Stimulated activated CD4-positive, alpha-beta T cell treated with anti-CD3 and anti-CD28 coated beads, Interleukin-2, amount 100 ng/mL, for 4 hours (primary cell): ENCODE measurements around the gene TFEC.
"Not testable (repeated sequence)": the region's sequence is repeated elsewhere in the genome, so short reads cannot be mapped to it uniquely, and the experiment has no call there.

Source experiments
- DNase-seq: peaks from one replicate; pipeline ENCODE4 v3.0.0-alpha.2; 2020; ENCODE audit warnings: low read depth

The TFEC gene

DNA sequence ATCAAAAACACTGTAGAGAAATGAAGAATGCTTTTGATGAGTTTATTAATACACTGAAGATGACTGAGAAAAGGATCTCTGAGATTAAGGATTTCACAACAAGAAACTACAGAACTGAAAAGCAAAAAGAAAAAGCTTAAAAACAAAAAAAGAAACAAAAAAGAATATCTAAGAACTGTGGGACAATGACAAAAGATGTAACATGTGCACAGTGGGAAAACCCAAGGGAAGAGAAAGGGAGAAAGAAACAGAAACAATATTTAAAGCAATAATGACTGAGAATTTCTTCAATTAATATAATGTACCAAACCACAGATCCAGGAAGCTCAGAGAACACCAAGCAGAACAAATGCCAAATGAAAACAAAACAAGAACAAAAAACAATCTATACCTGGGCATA is 42.2 kb downstream of the TFEC start:
- DNase-seq, result no peak

- DNase-seq, result no peak
These were observed 43.1 kb downstream of the TFEC start for GRCh38 chr7:115987486-115987885.

GRCh38 chr7:115984105-115984504 is 46.5 kb downstream of the TFEC start:
- DNase-seq, result no peak

GRCh38 chr7:115980159-115980558 is 50.4 kb downstream of the TFEC start:
- DNase-seq, result no peak

DNA sequence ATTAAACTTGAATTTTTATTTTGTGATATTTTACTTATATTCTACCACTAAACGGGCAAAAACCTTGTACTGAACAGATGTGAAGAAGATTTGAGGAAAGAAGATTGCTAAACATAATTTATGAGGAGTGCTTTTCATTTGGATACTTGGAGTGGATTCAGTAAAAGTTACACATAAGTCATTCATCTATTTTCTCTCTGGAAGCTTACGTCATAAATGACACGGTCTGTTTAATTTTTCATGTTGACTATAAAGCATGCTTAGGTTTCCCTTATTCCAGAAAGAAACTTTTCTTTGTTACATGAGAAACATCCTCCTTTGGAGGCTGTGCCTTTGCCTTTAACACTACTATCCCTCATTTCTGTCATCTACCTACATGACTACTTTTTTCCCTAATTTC is 53.9 kb downstream of the TFEC start:
- DNase-seq, result no peak

- DNase-seq, result no peak
These were observed 54.8 kb downstream of the TFEC start for GRCh38 chr7:115975766-115976165.

DNA sequence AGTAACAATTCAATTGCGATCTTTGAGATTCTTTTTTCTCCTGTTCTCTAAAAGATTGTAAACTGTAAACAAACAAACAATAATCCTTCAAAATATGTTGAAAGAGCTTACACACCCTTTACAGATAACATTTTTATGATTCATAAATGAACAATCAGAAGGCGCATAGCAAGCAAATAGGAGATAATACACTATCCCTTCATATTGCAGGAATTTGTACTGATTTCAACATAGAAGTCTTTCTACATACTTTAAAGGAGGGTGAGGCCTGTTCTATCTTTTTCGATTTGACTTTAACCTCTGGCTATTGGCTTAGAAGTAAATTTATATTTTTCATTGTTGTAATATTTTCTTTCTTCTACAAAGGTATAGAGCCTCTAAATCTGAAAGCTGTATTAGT is 57.2 kb downstream of the TFEC start:
- DNase-seq, result no peak

GRCh38 chr7:115971506-115971905 is 59.1 kb downstream of the TFEC start:
- no peak for DNase-seq

DNA sequence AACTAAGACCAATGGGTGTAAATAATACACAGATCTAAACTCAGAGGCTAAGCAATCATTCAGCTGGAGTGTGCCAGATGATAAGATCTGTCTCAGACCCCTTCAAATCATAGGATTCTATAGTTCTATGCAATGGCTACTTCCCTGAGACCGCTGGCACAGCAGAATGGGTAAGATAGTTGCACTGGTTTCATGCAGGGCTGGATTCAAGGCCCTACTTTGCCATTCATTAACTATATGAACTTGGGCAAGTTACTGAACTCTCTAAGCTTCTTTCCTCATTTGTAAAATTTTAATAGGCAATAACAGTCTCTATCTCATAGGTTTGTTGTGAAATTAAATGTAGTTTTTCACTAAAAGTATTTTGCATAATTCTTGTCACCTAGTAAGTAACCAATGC is 62.0 kb downstream of the TFEC start:
- DNase-seq, result no peak

- no peak for DNase-seq
These were observed 62.4 kb downstream of the TFEC start for GRCh38 chr7:115968171-115968570.

DNA sequence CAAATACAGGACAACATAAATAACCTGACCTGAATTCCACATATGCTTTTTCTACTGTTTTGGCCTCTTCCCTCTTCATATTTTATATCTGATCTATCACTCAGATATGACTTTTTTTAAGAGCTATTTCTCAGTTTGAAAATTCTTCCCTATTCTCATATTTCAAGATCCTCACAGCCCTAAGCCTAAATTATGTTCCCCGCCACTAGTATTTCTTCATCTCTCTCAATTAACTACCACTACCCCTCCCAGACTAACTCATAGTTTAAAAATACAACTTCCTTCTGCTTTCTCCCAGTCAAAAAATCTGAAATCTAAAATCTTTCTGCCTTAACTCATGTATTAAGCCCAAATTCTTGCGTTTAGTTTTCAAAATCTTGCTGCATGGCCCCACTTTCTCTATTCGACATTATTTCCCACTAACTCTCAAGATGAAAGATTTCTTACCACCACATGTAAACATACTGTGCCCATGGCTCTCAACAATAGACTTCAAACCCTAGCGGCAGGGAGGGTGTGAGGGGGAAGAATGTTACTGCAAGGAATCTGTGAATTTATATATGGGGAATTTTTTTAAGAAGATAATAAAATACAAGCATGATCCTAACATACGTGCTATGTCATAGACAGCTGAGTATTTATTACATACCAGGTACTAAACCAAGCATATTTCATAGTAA is 64.6 kb downstream of the TFEC start:
- no peak for DNase-seq

DNA sequence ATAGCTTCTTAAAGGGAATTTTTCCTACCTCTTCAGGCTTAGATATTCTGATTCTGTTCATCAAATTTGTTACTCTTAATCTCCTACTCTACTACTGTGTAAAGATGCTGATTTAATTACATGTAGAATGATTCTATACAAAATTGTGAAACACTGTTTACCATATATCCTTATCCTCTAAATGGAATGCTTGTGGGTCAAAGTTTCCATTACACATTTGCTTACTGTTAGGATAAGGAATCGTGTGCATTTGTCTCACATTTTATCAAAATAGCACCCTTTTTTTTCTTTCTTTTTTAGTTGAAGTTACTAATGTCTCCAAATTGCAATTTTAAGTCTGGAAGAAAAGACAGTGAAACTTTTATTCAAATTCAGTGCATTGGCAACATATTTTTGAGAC is 65.3 kb downstream of the TFEC start:
- DNase-seq, result no peak

GRCh38 chr7:115964799-115965198 is 65.8 kb downstream of the TFEC start:
- no peak for DNase-seq

- DNase-seq, result no peak
These were observed 68.2 kb downstream of the TFEC start for GRCh38 chr7:115962340-115962739.

GRCh38 chr7:115953592-115954255 is 76.8 kb downstream of the TFEC start:
- DNase-seq, result no peak

DNA sequence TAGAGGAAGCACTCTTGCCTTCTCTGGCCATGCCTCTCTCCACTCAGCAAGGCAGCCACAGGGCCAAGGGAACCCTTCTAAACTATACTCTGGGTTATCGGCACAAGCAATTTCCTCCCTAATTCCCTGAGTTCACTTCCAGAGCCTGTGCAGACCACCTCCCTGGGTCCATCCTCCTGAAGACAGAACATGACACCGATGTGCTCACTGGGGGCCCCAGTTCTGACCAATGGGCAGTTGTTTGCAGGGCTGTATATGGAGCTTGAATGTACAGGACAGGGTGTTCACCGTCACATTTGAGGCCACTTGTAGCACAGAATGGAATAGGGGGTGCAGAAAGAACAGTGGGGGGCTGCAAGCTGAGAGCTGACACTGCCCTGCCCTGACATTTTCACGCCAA is 77.7 kb downstream of the TFEC start:
- no peak for DNase-seq

DNA sequence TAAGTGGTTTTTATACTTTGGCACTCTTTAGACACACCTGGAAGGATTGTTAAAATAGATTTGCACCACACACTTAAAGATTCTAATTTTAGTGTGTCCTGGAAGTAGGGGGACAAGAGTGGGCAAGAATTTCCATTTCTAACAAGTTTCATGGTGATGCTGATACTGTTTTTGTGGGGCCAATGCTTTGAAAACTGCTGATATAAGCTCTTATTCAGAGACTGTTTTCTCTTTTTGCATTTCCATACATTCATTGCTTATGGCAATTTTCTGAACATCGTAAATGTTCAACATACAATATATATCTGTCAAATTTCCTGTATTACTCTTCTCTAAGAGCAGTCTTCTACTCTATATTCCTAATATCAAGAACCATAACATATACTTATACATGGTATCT is 79.0 kb downstream of the TFEC start:
- DNase-seq, result no peak

- no peak for DNase-seq
These were observed 88.8 kb downstream of the TFEC start for GRCh38 chr7:115941703-115942268.

DNA sequence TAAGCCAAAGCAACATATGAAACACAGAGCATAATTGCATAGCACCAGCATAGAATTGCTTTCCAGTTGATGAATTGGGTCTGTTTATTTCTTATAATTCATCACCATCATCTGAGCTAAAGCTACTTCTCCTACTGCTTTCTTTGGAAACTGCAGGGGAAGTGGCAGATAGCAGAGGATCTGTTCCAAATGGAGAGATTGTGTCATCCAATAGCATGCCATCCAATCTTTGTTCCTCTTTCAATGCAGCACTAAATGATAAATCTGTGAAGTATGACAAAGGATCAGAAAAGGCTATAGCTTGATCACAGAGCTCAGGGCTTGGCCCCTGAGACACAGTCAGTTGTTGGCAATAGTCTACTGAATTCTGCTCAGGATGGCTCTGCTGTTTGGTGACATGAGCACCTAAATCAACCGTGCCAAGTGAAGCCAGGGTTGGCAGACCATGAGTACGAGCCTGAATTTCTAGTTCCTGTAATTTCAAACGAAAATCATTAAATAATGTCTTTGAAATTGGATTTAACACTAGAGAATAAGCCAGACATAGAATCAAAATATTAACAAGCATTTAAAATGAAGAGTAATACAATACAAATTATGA is 90.0 kb downstream of the TFEC start:
- DNase-seq, result no peak

DNA sequence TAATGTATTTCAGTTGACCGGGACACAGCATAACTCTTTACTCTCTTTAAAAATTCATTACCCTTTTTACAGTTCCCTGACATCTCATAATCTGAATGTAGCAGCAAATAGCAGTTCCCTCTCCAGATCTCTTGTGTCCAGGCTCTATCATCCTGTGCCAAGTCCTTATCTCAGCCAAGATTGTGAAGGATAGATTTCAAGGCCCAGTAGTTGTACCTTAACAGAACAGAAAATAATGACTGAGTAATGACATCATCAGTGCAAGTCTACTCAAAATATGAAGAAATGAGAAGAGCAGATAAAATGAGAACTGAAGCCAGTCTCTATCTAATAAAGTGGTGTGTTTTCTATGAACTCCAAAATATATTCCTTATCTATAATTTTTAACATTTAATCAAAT is 92.6 kb downstream of the TFEC start:
- DNase-seq, result no peak

DNA sequence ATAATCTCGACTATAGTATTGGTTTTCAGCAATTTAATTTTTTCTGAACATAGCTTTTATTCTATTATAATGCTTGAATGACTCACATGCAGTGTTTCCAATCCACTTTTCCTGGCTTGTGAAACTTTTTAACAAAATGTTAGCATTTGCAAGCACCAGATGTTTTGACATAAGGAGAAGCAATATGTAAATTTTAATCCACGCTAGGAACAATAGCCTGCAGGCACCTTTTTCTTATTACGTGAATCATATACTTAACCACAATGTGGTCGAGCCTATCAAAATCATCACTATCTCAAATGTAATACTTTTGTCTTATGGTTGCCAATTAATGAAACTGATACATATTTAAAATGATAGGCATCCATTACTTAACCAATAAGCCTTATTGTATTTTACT is 97.1 kb downstream of the TFEC start:
- no peak for DNase-seq

- DNase-seq, result no peak
These were observed 97.7 kb downstream of the TFEC start for GRCh38 chr7:115932880-115933279.

DNA sequence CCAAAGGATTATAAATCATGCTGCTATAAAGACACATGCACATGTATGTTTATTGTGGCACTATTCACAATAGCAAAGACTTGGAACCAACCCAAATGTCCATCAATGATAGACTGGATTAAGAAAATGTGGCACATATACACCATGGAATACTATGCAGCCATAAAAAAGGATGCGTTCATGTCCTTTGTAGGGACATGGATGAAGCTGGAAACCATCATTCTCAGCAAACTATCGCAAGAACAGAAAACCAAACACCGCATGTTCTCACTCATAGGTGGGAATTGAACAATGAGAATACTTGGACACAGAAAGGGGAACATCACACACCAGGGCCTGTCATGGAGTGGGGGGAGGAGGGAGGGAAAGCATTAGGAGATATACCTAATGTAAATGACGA is 100.4 kb downstream of the TFEC start:
- not testable (repeated sequence) for DNase-seq
